Thoracic aorta (tissue), 2 donors: ENCODE measurements around the gene GOLGA8N. TPM values are rescaled to one million over a fixed set of nuclear protein-coding genes. Genes with fewer than 3 reads are reported as not detected.
"Not testable (repeated sequence)": the region's sequence is repeated elsewhere in the genome, so short reads cannot be mapped to it uniquely, and the experiment has no call there.

Experiments
- ATAC-seq: fragments of 150-250 bp; one replicate; pipeline ENCODE4 v1.8.0; 2017; ENCODE audit warnings: low read depth; ENCODE audit not compliant: insufficient number of reproducible peaks, low FRiP score
- DNase-seq: peaks from one replicate; pipeline ENCODE4 v3.0.0-alpha.2; 2020; ENCODE audit warnings: low spot score
- H3K27ac ChIP-seq, 2 donors: fragments of 200-600 bp; sonication (generic); 1 replicate in 1 of 2; 2 replicates in 1 of 2; pipeline ENCODE4 v1.5.1; 2016; ENCODE audit warnings: mild to moderate bottlenecking in 2 of 2, moderate library complexity in 2 of 2
- H3K27me3 ChIP-seq: fragments of 200-600 bp; sonication (generic); replicated peaks from 2 replicates; pipeline ENCODE4 v1.6.0; 2016; ENCODE audit warnings: mild to moderate bottlenecking; ENCODE audit not compliant: insufficient read depth
- H3K36me3 ChIP-seq: fragments of 200-600 bp; sonication (generic); one replicate; pipeline ENCODE4 v1.5.1; 2016
- H3K4me1 ChIP-seq, 2 donors: fragments of 200-600 bp; sonication (generic); 1 replicate in 1 of 2; 2 replicates in 1 of 2; pipeline versions ENCODE4 v1.5.1 to v1.6.0; 2016; ENCODE audit warnings: low read depth in 2 of 2, mild to moderate bottlenecking in 1 of 2; ENCODE audit not compliant: control insufficient read depth in 1 of 2
- H3K4me3 ChIP-seq: fragments of 200-600 bp; sonication (generic); 2 replicates; pipeline ENCODE4 v1.5.1; 2016; ENCODE audit warnings: mild to moderate bottlenecking
- H3K9me3 ChIP-seq: fragments of 200-600 bp; sonication (generic); 2 replicates; pipeline ENCODE4 v1.5.1; 2016
- CTCF ChIP-seq: fragments of 200-600 bp; sonication (generic); IDR thresholded peaks from one replicate; pipeline ENCODE4 v1.5.1; 2019; ENCODE audit warnings: antibody characterized with exemption
- total RNA-seq, 2 donors: library from RNA; depleted of rRNA; stranded (reverse); fragments of >200 nt; gene quantifications; one replicate each; pipeline versions ENCODE4 v1.1.0 to v1.2.3, GENCODE V29; 2016

Gene GOLGA8N
- total RNA-seq, 2 donors from 2014 or later = 21.2 to 36.8 TPM

GRCh38 chr15:32615871-32616426, 22.7 kb downstream of the GOLGA8N start:
- not testable (repeated sequence) for H3K27ac ChIP-seq, H3K9me3 ChIP-seq, H3K36me3 ChIP-seq, DNase-seq, H3K27me3 ChIP-seq, H3K4me1 ChIP-seq, ATAC-seq
- H3K4me3 ChIP-seq = peak overlapping the region; percentile 78

- H3K4me1 ChIP-seq = no peaks in the 10 kb centered on the region
- TF ChIP-seq CTCF = no peak
- no peak for ATAC-seq
Measured at GRCh38 chr15:32636410-32636809, 43.2 kb downstream of the GOLGA8N start.

GRCh38 chr15:32636908-32637567, 43.8 kb downstream of the GOLGA8N start:
- Histone ChIP-seq H3K9me3 (no peaks in the 10 kb centered on the region), H3K4me1 (no peaks in the 10 kb centered on the region), H3K27ac (no peak overlapping the region), H3K4me3 (no peak overlapping the region), H3K27me3 (no peaks in the 10 kb centered on the region), H3K36me3 (no peaks in the 10 kb centered on the region)
- ATAC-seq (no peak), DNase-seq (no peak)
- TF ChIP-seq CTCF = no peak

More at GRCh38 chr15:32636410-32636809, 43.2 kb downstream of the GOLGA8N start:
- no peaks in the 10 kb centered on the region for H3K27me3 ChIP-seq
- DNase-seq = no peak
- no peaks in the 10 kb centered on the region for H3K9me3 ChIP-seq
- no peaks in the 10 kb centered on the region for H3K36me3 ChIP-seq
- no peak overlapping the region for H3K27ac ChIP-seq
- H3K4me3 ChIP-seq = no peak overlapping the region

GRCh38 chr15:32637704-32638103, 44.4 kb downstream of the GOLGA8N start:
- Histone ChIP-seq H3K36me3 (no peaks in the 10 kb centered on the region), H3K27ac (no peak overlapping the region), H3K4me1 (no peaks in the 10 kb centered on the region), H3K9me3 (no peaks in the 10 kb centered on the region), H3K4me3 (no peak overlapping the region), H3K27me3 (no peaks in the 10 kb centered on the region)
- DNase-seq (no peak), ATAC-seq (no peak)
- TF ChIP-seq CTCF = no peak

GRCh38 chr15:32641517-32642059, 48.3 kb downstream of the GOLGA8N start, which contains the start of gene SCG5:
Gene SCG5, plus strand, starts transcription at chr15:32641710. Its CDS starts 1,883 bp downstream, at chr15:32643593.
- no peak for ATAC-seq
- H3K36me3 ChIP-seq = no peaks in the 10 kb centered on the region
- no peaks in the 10 kb centered on the region for H3K9me3 ChIP-seq
- TF ChIP-seq CTCF = no peak
- H3K27ac ChIP-seq = no peak within 1 kb of the TSS
- no peaks in the 10 kb centered on the region for H3K27me3 ChIP-seq
- DNase-seq = no peak
- H3K4me1 ChIP-seq = no peaks in the 10 kb centered on the region
- peak within 1 kb of the TSS; percentile 39 for H3K4me3 ChIP-seq
